PFSK-1 (cell line): ENCODE results near the gene MUC22.

Source experiments
- FOXP2 ChIP-seq: optimal IDR thresholded peaks from 2 replicates; pipeline ENCODE3; 2011; ENCODE audit warnings: borderline replicate concordance, control low read depth, inconsistent platforms; ENCODE audit not compliant: insufficient read depth; ENCODE audit errors: extremely low read length, extremely low read depth
- POLR2AphosphoS5 ChIP-seq: IDR thresholded peaks from 2 replicates; pipeline ENCODE4 v1.6.1; 2012; ENCODE audit warnings: low read depth, mild to moderate bottlenecking, control low read depth, low read length, moderate library complexity
- SIN3A ChIP-seq: IDR thresholded peaks from 2 replicates; pipeline ENCODE4 v1.6.1; 2012; ENCODE audit warnings: mild to moderate bottlenecking, low read length, moderate library complexity, borderline replicate concordance; ENCODE audit not compliant: insufficient read depth
- TAF1 ChIP-seq: IDR thresholded peaks from 2 replicates; pipeline ENCODE4 v1.6.1; 2012; ENCODE audit warnings: low read length, control low read depth, borderline replicate concordance; ENCODE audit not compliant: insufficient read depth
- TF ChIP-seq, protein P1 (sequence below), 2 experiments: IDR thresholded peaks; 2 replicates each; pipeline versions ENCODE4 v1.6.1 to v1.8.0; 2011 to 2012; ENCODE audit warnings: low read depth in 2 of 2, low read length in 2 of 2, control low read depth in 1 of 2, inconsistent platforms in 1 of 2, mild to moderate bottlenecking in 1 of 2, moderate library complexity in 1 of 2; ENCODE audit not compliant: insufficient read depth in 1 of 2

The MUC22 gene

DNA sequence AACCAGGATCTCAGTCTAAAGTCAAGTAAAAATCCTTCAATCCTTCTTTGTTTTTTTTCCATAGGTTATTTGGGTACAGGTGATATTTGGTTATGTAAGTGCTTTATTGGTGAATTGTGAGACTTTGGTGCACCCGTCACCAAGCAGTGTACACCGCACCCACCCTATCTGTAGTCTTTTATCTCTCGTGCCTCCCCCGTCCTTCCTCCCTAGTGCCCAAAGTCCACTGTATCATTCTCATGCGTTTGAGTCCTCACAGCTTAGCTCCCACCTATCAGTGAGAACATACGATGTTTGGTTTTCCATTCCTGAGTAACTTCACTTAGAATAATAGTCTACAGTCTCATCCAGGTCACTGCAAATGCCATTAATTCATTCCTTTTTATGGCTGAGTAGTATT, 879 bp downstream of the MUC22 start:
- TF ChIP-seq TAF1 (no peak), POLR2AphosphoS5 (no peak), FOXP2 (no peak)

DNA sequence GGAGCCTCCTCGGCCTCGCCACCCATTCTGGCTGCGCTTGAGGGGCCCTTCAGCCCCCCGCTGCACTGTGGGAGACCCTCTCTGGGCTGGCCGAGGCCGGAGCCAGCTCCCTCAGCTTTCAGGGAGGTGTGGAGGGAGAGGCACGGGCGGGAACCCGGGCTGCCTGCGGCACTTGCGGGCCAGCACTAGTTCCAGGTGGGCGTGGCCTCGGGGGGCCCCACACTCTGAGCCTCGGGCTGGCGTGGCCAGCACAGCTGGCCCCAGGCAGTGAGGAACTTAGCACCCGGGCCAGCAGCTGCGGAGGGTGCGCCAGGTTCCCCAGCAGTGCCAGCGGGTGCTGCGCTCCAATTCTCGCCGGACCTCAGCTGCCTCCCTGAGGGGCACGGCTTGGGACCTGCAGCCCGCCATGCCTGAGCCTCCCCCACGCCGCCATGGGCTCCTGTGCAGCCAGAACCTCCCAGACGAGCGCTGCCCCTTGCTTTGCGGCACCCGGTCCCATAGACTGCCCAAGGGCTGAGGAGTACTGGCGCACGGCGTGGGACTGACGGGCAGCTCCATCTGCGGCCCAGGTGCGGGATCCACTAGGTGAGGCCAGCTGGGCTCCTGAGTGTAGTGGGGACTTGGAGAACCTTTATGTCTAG, 6.5 kb downstream of the MUC22 start:
- TF ChIP-seq FOXP2 (no peak), POLR2AphosphoS5 (no peak)

DNA sequence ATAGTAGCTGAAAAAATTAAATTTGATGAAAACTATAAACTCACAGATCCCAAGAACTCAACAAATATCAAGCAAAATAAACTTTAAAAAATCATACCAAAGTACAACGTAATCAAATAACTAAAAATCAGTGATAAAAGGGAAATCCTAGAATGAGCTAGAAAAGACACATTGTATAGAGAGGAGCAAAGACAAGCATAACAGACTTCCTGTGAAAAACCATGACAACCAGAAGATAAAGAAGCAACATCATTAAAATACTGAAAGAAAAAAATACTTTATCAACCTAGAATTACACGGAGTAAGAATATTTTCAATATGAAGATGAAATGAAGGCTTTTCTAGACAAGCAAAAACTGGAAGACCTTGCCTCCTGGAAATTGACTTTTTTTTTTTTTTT, 9.8 kb downstream of the MUC22 start:
- TF ChIP-seq SIN3A (no peak), FOXP2 (no peak), TAF1 (no peak), POLR2AphosphoS5 (no peak)
- TF ChIP-seq, protein P1, sequence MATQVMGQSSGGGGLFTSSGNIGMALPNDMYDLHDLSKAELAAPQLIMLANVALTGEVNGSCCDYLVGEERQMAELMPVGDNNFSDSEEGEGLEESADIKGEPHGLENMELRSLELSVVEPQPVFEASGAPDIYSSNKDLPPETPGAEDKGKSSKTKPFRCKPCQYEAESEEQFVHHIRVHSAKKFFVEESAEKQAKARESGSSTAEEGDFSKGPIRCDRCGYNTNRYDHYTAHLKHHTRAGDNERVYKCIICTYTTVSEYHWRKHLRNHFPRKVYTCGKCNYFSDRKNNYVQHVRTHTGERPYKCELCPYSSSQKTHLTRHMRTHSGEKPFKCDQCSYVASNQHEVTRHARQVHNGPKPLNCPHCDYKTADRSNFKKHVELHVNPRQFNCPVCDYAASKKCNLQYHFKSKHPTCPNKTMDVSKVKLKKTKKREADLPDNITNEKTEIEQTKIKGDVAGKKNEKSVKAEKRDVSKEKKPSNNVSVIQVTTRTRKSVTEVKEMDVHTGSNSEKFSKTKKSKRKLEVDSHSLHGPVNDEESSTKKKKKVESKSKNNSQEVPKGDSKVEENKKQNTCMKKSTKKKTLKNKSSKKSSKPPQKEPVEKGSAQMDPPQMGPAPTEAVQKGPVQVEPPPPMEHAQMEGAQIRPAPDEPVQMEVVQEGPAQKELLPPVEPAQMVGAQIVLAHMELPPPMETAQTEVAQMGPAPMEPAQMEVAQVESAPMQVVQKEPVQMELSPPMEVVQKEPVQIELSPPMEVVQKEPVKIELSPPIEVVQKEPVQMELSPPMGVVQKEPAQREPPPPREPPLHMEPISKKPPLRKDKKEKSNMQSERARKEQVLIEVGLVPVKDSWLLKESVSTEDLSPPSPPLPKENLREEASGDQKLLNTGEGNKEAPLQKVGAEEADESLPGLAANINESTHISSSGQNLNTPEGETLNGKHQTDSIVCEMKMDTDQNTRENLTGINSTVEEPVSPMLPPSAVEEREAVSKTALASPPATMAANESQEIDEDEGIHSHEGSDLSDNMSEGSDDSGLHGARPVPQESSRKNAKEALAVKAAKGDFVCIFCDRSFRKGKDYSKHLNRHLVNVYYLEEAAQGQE (IDR thresholded peaks at IDR 0.05; ENCODE audit: insufficient read depth in 1 of 2, low read depth in 2 of 2, low read length in 2 of 2), result no peak

DNA sequence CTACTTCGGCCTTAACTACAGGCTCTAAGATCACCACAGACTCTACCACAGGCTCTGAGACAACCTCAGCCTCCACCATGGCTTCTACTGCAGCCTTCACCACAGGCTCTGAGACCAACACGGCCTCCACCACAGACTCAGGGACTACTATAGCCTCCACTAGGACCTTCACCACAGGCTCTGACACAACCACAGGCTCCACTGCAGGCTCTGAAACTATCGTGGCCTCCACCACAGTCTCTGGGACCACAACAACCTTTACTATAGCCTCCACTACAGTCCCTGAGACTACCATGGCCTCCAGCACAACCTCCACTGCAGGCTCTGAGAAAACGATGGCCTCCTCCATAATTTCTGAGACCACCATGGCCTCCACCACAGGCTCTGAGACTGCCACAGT, 15.3 kb downstream of the MUC22 start:
- no peak for TF ChIP-seq SIN3A
- TF ChIP-seq TAF1, result no peak
- no peak for TF ChIP-seq FOXP2
- TF ChIP-seq, protein P1 (IDR thresholded peaks at IDR 0.05; ENCODE audit: insufficient read depth in 1 of 2, low read depth in 2 of 2, low read length in 2 of 2), result no peak
- TF ChIP-seq POLR2AphosphoS5, result no peak

DNA sequence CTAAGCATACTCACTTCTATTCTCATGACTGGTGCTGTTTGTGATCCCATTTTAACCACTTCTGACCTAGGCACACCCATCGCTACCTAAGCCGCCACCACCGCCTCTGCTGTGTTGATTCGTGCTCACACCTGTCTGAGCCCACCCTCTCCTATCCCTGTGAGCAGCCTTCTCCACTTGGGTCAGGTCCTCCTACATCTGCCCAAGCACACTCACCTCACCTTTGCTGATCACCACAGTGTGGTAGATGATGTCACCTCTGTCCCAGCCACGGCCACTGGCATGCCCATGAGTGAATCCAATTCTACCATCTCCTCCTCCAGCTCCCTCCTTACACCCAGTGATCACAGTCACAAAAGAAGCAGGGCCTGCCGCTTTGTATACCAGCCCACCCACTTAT, 20.8 kb downstream of the MUC22 start:
- TF ChIP-seq POLR2AphosphoS5 (no peak), TAF1 (no peak)
- TF ChIP-seq, protein P1 (IDR thresholded peaks at IDR 0.05; ENCODE audit: insufficient read depth in 1 of 2, low read depth in 2 of 2, low read length in 2 of 2), result no peak

DNA sequence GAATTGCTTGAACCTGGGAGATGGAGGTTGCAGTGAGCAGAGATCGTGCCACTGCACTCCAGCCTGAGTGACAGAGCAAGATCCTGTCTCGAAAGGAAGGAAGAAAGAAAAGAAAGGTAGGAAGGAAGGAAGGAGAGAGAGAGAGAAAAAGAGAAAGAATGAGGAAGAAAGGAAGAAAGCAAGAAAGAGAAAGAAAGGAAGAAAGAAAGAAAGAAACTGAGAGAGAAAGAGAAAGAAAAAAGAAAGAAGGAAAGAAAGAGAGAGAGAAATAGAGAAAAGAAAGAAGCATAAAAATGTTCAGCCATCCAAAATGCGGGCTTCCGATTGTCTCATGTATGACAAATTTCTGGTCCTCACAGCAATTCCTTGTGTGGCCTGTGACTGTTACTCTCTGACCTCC, 22.8 kb downstream of the MUC22 start:
- TF ChIP-seq POLR2AphosphoS5 (no peak), FOXP2 (no peak), SIN3A (no peak), TAF1 (no peak)
- TF ChIP-seq, protein P1 (IDR thresholded peaks at IDR 0.05; ENCODE audit: insufficient read depth in 1 of 2, low read depth in 2 of 2, low read length in 2 of 2), result no peak
